ENCODE results near the gene DAPL1.

Gene DAPL1

GRCh38 chr2:158795195-158795924 lies at the start of gene DAPL1:
Gene DAPL1, plus strand, starts transcription at chr2:158795317. Its CDS starts 56 bp downstream, at chr2:158795373.
- H3K4me3 ChIP-seq (ENCODE audit: low read depth, low read length) = no peak within 1 kb of the TSS
- DNase-seq (ENCODE audit: low read depth) = no peak

GRCh38 chr2:158745866-158746382 lies 49.2 kb upstream of the DAPL1 start:
- no peak overlapping the region for H3K4me3 ChIP-seq (ENCODE audit: low read depth, low read length)
- DNase-seq (ENCODE audit: low read depth) = no peak

GRCh38 chr2:158746488-158746887 lies 48.6 kb upstream of the DAPL1 start:
- no peak overlapping the region for H3K4me3 ChIP-seq (ENCODE audit: low read depth, low read length)
- DNase-seq (ENCODE audit: low read depth) = no peak

- H3K4me3 ChIP-seq (ENCODE audit: low read depth, low read length) = no peak overlapping the region
- no peak for DNase-seq (ENCODE audit: low read depth)
These were observed 47.8 kb upstream of the DAPL1 start for GRCh38 chr2:158747281-158747680.

- H3K4me3 ChIP-seq (ENCODE audit: low read depth, low read length) = no peak overlapping the region
- DNase-seq (ENCODE audit: low read depth) = no peak
These were observed 46.1 kb upstream of the DAPL1 start for GRCh38 chr2:158748926-158749590.

- DNase-seq (ENCODE audit: low read depth) = no peak
- no peak overlapping the region for H3K4me3 ChIP-seq (ENCODE audit: low read depth, low read length)
These were observed 44.5 kb upstream of the DAPL1 start for GRCh38 chr2:158750458-158751125.

GRCh38 chr2:158753641-158754611 lies 41.2 kb upstream of the DAPL1 start:
- no peak for DNase-seq (ENCODE audit: low read depth)
- H3K4me3 ChIP-seq (ENCODE audit: low read depth, low read length) = peak overlapping the region; percentile 24

- DNase-seq (ENCODE audit: low read depth) = no peak
- H3K4me3 ChIP-seq (ENCODE audit: low read depth, low read length) = no peak overlapping the region
These were observed 39.6 kb upstream of the DAPL1 start for GRCh38 chr2:158755310-158756087.

- no peak overlapping the region for H3K4me3 ChIP-seq (ENCODE audit: low read depth, low read length)
- DNase-seq (ENCODE audit: low read depth) = no peak
These were observed 38.8 kb upstream of the DAPL1 start for GRCh38 chr2:158756331-158756730.

- no peak for DNase-seq (ENCODE audit: low read depth)
- no peak overlapping the region for H3K4me3 ChIP-seq (ENCODE audit: low read depth, low read length)
These were observed 38.1 kb upstream of the DAPL1 start for GRCh38 chr2:158756976-158757375.

- DNase-seq (ENCODE audit: low read depth) = no peak
- no peak overlapping the region for H3K4me3 ChIP-seq (ENCODE audit: low read depth, low read length)
These were observed 34.2 kb upstream of the DAPL1 start for GRCh38 chr2:158760887-158761286.

GRCh38 chr2:158761621-158762020 lies 33.5 kb upstream of the DAPL1 start:
- H3K4me3 ChIP-seq (ENCODE audit: low read depth, low read length) = no peak overlapping the region
- DNase-seq (ENCODE audit: low read depth) = no peak

- no peak for DNase-seq (ENCODE audit: low read depth)
- no peak overlapping the region for H3K4me3 ChIP-seq (ENCODE audit: low read depth, low read length)
These were observed 32.8 kb upstream of the DAPL1 start for GRCh38 chr2:158762336-158762735.

GRCh38 chr2:158766524-158766923 lies 28.6 kb upstream of the DAPL1 start:
- no peak for DNase-seq (ENCODE audit: low read depth)
- H3K4me3 ChIP-seq (ENCODE audit: low read depth, low read length) = no peak overlapping the region

GRCh38 chr2:158772306-158773078 lies 22.6 kb upstream of the DAPL1 start:
- no peak for DNase-seq (ENCODE audit: low read depth)
- no peak overlapping the region for H3K4me3 ChIP-seq (ENCODE audit: low read depth, low read length)

- DNase-seq (ENCODE audit: low read depth) = no peak
- no peak overlapping the region for H3K4me3 ChIP-seq (ENCODE audit: low read depth, low read length)
These were observed 22.0 kb upstream of the DAPL1 start for GRCh38 chr2:158773121-158773520.

- DNase-seq (ENCODE audit: low read depth) = no peak
- H3K4me3 ChIP-seq (ENCODE audit: low read depth, low read length) = no peak overlapping the region
These were observed 20.4 kb upstream of the DAPL1 start for GRCh38 chr2:158774681-158775080.
